Progenitor cell of endocrine pancreas (in vitro differentiated cells): ENCODE results near the gene NRXN3. TPM values are rescaled to one million over a fixed set of nuclear protein-coding genes. Genes with fewer than 3 reads are reported as not detected.

ENCODE experiments used
- DNase-seq: peaks from one replicate; pipeline ENCODE4 v3.0.0; 2021; ENCODE audit warnings: low spot score; ENCODE audit not compliant: unreplicated experiment
- H3K27ac Mint-ChIP-seq: 2 replicates; pipeline ENCODE4 v1.8.0; 2021; ENCODE audit warnings: mild to moderate bottlenecking, moderate library complexity, mixed read lengths
- H3K27me3 Mint-ChIP-seq: 2 replicates; pipeline ENCODE4 v1.8.0; 2021; ENCODE audit warnings: mixed read lengths
- H3K36me3 Mint-ChIP-seq: 2 replicates; pipeline ENCODE4 v1.8.0; 2022; ENCODE audit warnings: mixed read lengths; ENCODE audit not compliant: insufficient read depth
- H3K4me1 Mint-ChIP-seq: 2 replicates; pipeline ENCODE4 v1.8.0; 2021; ENCODE audit warnings: low read depth, mixed read lengths
- H3K4me3 Mint-ChIP-seq: 2 replicates; pipeline ENCODE4 v1.8.0; 2021; ENCODE audit warnings: low read depth, mild to moderate bottlenecking, moderate library complexity, mixed read lengths
- H3K9me3 Mint-ChIP-seq: 2 replicates; pipeline ENCODE4 v1.8.0; 2021; ENCODE audit warnings: low read depth, mixed read lengths
- CTCF ChIP-seq: fragments of 200-600 bp; sonication (generic); IDR thresholded peaks from one replicate; pipeline ENCODE4 v1.5.0; 2021; ENCODE audit warnings: antibody characterized with exemption, mild to moderate bottlenecking; ENCODE audit not compliant: unreplicated experiment
- total RNA-seq: library from RNA; stranded (reverse); gene quantifications from 2 replicates; pipeline ENCODE4 v1.2.1, GENCODE V29; 2021

Gene NRXN3
- total RNA-seq, 1 donor from 2014 or later = 22.1 TPM

DNA sequence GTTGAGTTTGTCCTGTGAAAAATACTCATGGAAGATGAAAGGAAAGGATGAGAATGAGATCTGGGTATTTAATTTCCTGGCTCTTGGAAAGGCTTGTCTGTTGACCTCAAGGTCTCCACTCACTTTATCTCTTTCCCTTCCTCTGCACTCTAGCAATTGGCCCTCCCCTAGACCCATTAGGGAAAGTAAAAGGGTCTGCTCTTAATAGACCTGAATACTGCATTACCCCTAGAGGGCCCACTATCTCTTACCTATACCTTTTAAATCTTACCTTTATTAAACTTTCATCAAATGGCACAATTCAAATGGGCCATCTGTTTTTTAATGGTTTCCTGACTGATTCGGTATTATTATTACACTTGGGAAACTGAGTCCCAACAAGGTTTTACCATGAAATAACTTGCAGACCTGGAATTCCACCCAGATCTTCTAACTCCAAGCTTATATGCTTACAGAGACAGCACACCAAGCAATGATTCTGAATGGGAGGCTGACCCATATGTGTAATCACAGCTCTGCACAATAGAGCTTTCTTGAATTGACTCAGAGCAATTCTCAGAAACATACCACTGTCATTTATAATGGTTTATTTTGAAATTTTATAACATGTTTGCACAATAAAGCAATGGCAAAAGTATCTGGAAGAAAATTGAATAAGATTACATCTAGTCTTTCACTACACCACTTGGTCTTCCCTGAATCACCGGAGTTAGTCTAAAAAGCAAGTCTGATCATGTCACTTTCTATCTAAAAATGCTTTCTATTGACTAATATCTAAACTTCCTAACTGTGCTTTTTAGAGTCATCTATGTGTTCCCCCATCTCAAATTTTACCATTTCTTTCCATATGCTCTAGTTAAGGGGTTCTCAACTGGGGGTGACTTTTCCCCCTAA, 618.5 kb downstream of the NRXN3 start:
- Mint-ChIP-seq H3K27me3 (peaks cover 4% of the 10 kb centered on the region), H3K4me3 (no peak overlapping the region), H3K4me1 (no peaks in the 10 kb centered on the region), H3K27ac (no peak overlapping the region), H3K36me3 (no peaks in the 10 kb centered on the region), H3K9me3 (no peaks in the 10 kb centered on the region)
- no peak for DNase-seq
- TF ChIP-seq CTCF = no peak

DNA sequence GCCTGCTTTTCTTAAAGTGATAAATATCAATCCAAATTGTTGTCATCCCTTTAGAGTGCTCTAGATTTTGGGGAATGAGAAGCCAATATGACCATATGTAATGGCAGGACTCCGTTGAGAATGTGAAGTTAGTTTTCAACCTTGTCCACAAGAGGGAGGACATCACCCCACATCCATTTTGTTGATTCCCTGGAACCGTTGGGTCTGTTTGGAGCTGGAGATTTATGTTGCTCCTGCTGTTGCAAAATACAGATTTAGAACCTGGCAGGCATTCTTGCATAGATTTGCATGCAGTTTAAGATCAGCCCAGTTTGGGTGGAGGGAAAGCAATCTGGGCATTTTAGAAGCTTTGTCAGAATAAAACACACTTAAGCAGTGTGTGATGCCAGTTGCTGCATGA, 620.1 kb downstream of the NRXN3 start:
- peak; percentile 45 for TF ChIP-seq CTCF
- H3K9me3 Mint-ChIP-seq = no peaks in the 10 kb centered on the region
- no peak overlapping the region for H3K4me3 Mint-ChIP-seq
- no peaks in the 10 kb centered on the region for H3K36me3 Mint-ChIP-seq
- DNase-seq = no peak
- peaks cover 4% of the 10 kb centered on the region for H3K27me3 Mint-ChIP-seq
- no peak overlapping the region for H3K27ac Mint-ChIP-seq
- no peaks in the 10 kb centered on the region for H3K4me1 Mint-ChIP-seq

GRCh38 chr14:78798757-78799156, 628.6 kb downstream of the NRXN3 start:
- no peaks in the 10 kb centered on the region for H3K36me3 Mint-ChIP-seq
- peaks cover 8% of the 10 kb centered on the region for H3K27me3 Mint-ChIP-seq
- TF ChIP-seq CTCF = no peak
- no peak for DNase-seq
- H3K27ac Mint-ChIP-seq = no peak overlapping the region
- peaks cover 6% of the 10 kb centered on the region for H3K9me3 Mint-ChIP-seq
- no peaks in the 10 kb centered on the region for H3K4me1 Mint-ChIP-seq
- H3K4me3 Mint-ChIP-seq = no peak overlapping the region

DNA sequence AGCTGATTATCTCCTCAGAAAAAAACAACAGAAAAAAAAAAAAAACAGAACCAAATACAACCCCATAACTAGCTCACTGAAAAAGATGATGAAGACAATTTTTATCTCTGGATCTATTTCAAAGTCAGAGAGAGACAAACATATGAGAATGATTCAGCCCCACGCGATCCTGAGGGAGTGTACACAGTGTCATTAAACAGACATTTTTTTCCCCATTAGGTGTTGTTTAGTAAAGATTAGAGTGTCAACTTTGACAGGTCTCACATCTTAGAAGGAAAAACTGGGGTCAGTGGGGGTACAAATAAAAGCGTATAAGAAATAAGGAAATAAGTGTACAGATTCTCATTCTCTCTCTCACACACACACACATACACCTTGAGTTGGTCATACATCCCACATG, 635.4 kb downstream of the NRXN3 start:
- DNase-seq = no peak
- Mint-ChIP-seq H3K27me3 (peaks cover 13% of the 10 kb centered on the region), H3K4me1 (peaks cover 13% of the 10 kb centered on the region), H3K27ac (no peak overlapping the region), H3K36me3 (no peaks in the 10 kb centered on the region), H3K4me3 (no peak overlapping the region), H3K9me3 (peaks cover 4% of the 10 kb centered on the region)
- no peak for TF ChIP-seq CTCF

- no peak overlapping the region for H3K27ac Mint-ChIP-seq
- no peaks in the 10 kb centered on the region for H3K9me3 Mint-ChIP-seq
- H3K36me3 Mint-ChIP-seq = no peaks in the 10 kb centered on the region
- no peak for DNase-seq
- H3K27me3 Mint-ChIP-seq = no peaks in the 10 kb centered on the region
- peaks cover 2% of the 10 kb centered on the region for H3K4me1 Mint-ChIP-seq
- no peak for TF ChIP-seq CTCF
- H3K4me3 Mint-ChIP-seq = no peak overlapping the region
Measured at GRCh38 chr14:78823035-78823434, 652.9 kb downstream of the NRXN3 start.
